Skeletal muscle satellite cell (primary cell): ENCODE results near the gene ITPR3.

Experiments used
- H3K27me3 ChIP-seq: 2 replicates; pipeline ENCODE4 v1.7.0; 2013; ENCODE audit warnings: low read length; ENCODE audit not compliant: control insufficient read depth, insufficient read depth
- H3K36me3 ChIP-seq: 2 replicates; pipeline ENCODE4 v1.7.0; 2013; ENCODE audit warnings: mild to moderate bottlenecking, control low read depth, low read length; ENCODE audit not compliant: insufficient read depth
- H3K4me1 ChIP-seq: 2 replicates; pipeline ENCODE4 v1.7.0; 2013; ENCODE audit warnings: low read length; ENCODE audit not compliant: control insufficient read depth, insufficient read depth
- H3K4me2 ChIP-seq: 2 replicates; pipeline ENCODE4 v1.7.0; 2013; ENCODE audit warnings: mild to moderate bottlenecking, low read length
- H3K4me3 ChIP-seq: 2 replicates; pipeline ENCODE4 v1.7.0; 2013; ENCODE audit warnings: low read length
- H3K9ac ChIP-seq: 2 replicates; pipeline ENCODE4 v1.7.0; 2013; ENCODE audit warnings: mild to moderate bottlenecking, low read depth, low read length, moderate library complexity
- H3K9me3 ChIP-seq: replicated peaks from 2 replicates; pipeline ENCODE4 v1.7.0; 2013; ENCODE audit warnings: mild to moderate bottlenecking, control low read depth, low read length

ITPR3 gene

DNA sequence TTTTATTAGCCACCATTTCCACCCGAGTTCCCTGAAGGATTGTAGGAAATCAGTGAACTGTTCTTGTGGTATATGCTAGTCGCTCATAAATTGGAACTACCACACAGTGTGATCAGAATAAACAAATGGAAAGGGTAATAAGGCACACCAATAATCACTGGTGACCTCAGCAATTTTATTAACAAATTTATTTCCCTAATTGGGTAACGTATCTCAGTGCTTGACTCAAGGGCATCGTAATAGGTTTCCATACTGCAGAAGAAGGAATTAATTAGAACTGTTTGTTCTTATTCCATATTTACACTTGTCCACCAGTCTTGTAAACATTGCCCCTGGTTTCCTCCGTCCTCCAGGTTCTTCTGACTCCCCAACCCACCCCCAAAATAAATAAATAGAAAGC lies 100.4 kb downstream of the ITPR3 start:
- Histone ChIP-seq H3K4me3 (no peak overlapping the region), H3K36me3 (peaks cover 12% of the 10 kb centered on the region)

DNA sequence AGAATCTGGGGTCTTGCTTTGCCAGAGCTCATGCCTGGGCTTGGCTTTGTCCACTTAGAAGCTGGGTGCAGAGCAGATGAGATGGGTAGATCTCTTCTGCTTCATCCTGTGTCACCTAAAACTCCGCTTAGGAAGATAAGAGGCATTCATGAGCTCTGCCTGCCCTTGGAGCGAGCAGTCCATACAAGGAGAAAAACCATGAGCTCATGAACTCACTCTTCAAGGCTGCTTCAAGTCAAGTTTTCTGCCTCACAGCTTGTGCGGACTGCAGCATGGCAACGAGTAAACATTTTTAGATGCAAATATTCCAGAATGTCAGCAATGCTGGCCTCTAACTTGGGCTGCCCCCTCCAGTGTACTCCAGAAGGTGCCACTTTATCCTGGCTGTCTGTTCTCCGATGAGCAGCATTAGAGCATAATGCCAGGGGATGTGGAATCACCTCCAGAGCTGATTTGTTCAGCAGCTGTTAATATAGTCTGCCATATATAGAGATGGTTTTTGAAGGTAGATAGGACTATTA lies 101.0 kb downstream of the ITPR3 start:
- Histone ChIP-seq H3K4me2 (no peak overlapping the region), H3K9ac (no peak overlapping the region), H3K4me3 (no peak overlapping the region), H3K27me3 (no peaks in the 10 kb centered on the region), H3K4me1 (peaks cover 10% of the 10 kb centered on the region), H3K36me3 (peaks cover 16% of the 10 kb centered on the region), H3K9me3 (no peaks in the 10 kb centered on the region)

More for the DNA sequence above, 100.4 kb downstream of the ITPR3 start:
- H3K9me3 ChIP-seq, result no peaks in the 10 kb centered on the region
- H3K27me3 ChIP-seq, result no peaks in the 10 kb centered on the region
- H3K4me2 ChIP-seq, result no peak overlapping the region
- peaks cover 10% of the 10 kb centered on the region for H3K4me1 ChIP-seq
- no peak overlapping the region for H3K9ac ChIP-seq

DNA sequence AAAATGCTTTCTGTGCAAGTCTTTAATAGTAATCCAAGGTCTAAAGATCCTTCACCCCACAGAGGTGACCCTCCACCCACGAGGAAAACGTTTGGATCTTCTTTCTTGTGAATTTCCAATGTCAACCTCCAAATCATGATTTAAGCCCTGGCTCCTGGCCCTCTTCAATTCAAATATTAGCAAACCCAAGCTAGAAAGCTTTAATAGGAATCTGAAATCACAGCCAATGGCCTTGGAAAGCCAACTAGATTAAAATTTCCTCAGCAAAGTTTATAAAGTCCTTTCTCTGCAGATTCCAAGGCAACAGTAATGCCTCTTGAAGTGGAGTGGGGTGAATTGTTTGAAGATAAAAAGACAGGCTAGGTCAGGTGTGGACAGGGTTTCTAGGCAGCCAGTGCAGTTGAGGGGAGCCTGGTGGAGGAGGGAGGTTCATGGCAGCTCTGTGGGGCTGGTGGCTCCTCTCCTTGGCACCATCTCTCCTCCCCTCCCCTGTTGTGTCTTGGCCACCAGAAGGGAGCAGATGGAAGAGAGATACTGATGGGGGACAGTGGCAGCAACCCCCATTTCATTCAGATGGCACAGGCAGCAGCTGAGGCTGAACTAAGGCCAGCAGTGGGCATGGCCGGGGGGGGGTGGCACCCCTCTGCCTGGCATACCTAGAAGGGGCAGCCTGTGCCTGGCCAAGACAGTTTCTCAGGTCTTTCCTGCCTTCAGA lies 102.4 kb downstream of the ITPR3 start:
- H3K4me3 ChIP-seq, result no peak overlapping the region
- H3K9ac ChIP-seq, result no peak overlapping the region
- H3K36me3 ChIP-seq, result peaks cover 19% of the 10 kb centered on the region
- no peaks in the 10 kb centered on the region for H3K27me3 ChIP-seq
- H3K9me3 ChIP-seq, result no peaks in the 10 kb centered on the region
- H3K4me2 ChIP-seq, result no peak overlapping the region
- peaks cover 2% of the 10 kb centered on the region for H3K4me1 ChIP-seq

DNA sequence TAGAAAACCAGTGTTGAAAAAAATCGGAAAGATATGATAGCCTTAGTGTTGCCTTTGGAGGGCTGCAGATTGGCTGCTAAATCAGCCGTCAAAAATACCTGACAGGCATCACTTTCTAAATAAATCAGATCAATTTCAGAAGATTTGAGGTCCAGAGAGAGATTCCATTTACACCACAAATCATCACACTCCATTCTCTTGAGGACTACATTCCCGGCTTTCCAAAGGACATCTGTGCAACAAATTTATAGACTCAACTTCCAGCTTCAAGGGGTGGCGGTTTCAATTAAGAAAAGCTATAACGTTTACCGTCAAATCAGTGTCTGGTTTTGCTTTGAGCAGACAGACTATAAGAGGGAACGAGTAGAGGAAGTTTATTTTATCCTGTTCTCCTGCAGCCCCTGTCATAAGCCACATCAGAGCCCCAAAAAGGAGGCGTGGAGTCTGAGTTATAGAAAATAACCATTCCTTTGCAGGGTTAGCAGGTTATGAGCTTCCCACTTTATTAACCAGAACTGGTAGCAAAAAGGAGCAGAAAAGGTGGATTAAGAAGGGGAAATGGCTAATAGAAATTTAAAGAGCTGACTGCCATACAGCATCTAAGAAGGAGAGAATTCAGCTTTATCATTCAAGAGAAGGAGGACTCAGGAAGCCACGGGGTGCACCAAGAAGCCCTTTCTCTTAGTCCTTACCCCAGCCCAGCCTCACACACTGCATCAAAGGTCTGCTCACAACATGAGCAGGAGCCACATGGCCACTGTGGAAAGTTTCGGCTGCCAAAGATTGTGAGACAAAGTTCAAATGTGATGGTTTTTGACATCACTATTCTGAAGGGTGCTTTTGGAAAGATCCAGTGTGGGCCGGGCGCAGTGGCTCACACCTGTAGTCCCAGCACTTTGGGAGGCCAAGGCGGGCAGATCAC lies 103.2 kb downstream of the ITPR3 start:
- Histone ChIP-seq H3K9ac (no peak overlapping the region), H3K4me2 (no peak overlapping the region), H3K27me3 (no peaks in the 10 kb centered on the region), H3K36me3 (peaks cover 26% of the 10 kb centered on the region), H3K4me1 (no peaks in the 10 kb centered on the region), H3K9me3 (no peaks in the 10 kb centered on the region), H3K4me3 (no peak overlapping the region)

DNA sequence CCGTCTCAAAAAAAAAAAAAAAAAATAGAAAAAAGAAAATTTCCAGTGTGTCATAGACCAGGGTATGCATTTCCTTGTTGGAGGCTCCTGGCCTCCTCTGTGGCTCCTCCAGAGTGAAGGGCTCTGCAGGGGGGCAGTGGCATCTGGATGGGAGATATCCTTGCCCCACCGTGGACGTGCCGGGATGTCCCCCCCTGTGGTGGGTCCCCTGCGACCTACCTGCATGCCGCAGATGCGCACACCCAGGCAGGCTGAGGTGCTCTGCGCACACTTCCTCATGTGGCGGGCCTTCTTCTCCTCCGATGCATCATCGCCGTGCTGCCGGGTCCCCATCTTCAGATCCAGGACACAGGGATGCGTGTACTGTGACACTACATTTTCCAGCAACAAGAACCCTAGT lies 104.1 kb downstream of the ITPR3 start:
- Histone ChIP-seq H3K4me3 (no peak overlapping the region), H3K9ac (no peak overlapping the region), H3K4me2 (no peak overlapping the region), H3K27me3 (no peaks in the 10 kb centered on the region), H3K9me3 (no peaks in the 10 kb centered on the region), H3K4me1 (no peaks in the 10 kb centered on the region), H3K36me3 (peaks cover 26% of the 10 kb centered on the region)

DNA sequence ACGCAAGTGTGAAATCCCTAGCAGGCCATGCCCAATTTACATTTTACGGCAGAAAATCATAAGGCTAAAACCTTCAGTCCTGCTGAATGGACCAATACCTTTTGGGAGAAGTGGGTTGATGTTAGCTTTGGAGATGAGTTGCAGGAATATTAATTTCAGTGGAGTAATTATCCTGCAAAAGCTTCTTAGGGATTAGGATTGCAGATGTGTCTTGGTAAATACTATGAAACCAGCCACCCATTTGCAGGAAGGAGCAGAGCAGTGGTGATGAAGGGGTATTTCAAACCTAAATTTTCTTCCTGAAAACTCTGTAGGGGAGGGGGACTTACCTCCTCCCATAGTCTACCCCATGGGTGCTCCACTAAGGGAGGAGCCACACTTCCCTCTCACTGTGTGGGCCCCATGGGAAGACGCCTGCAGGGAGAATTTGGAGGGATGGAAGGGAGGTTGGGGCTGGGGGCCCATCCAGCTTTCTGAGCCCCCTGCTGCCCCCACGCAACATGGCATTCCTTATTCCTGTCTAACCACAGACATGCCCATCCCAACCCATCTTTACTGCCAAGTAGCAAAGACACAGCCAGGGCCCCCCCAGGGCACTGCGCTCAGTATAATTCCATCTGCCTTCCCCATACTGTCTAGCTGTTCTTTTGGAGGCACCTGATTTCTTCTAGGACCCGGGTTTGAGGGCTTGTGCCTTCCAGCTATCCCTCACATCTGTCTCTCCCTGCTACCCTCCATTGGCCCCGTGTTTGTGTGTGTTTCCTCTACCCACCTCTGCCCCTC lies 105.0 kb downstream of the ITPR3 start:
- H3K9ac ChIP-seq, result no peak overlapping the region
- H3K36me3 ChIP-seq, result peaks cover 32% of the 10 kb centered on the region
- no peak overlapping the region for H3K4me3 ChIP-seq
- H3K9me3 ChIP-seq, result no peaks in the 10 kb centered on the region
- no peaks in the 10 kb centered on the region for H3K4me1 ChIP-seq
- no peak overlapping the region for H3K4me2 ChIP-seq
- no peaks in the 10 kb centered on the region for H3K27me3 ChIP-seq

DNA sequence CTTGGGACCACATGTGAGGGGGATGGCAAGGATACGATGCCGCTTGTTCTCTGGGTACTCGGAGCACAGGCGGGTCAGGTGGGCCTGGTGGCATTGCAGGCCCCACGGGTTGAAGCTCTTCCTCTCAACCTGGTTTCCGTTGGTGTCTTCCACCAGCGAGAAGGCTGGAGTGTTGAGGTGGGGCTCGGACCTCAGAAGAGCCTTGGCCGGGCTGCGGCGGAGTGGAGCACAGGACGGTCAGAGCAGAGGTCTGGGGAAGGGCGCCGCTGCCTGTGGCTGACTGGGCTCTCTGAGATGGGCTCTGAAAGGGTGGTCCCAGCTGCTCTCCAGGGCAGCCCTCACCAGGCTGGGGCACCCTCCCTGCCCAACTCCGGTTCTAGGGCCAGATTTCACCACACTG lies 105.6 kb downstream of the ITPR3 start:
- H3K36me3 ChIP-seq, result peaks cover 38% of the 10 kb centered on the region
- no peak overlapping the region for H3K4me3 ChIP-seq
- H3K4me2 ChIP-seq, result no peak overlapping the region
- no peaks in the 10 kb centered on the region for H3K4me1 ChIP-seq
- no peak overlapping the region for H3K9ac ChIP-seq
- H3K9me3 ChIP-seq, result no peaks in the 10 kb centered on the region
- no peaks in the 10 kb centered on the region for H3K27me3 ChIP-seq

DNA sequence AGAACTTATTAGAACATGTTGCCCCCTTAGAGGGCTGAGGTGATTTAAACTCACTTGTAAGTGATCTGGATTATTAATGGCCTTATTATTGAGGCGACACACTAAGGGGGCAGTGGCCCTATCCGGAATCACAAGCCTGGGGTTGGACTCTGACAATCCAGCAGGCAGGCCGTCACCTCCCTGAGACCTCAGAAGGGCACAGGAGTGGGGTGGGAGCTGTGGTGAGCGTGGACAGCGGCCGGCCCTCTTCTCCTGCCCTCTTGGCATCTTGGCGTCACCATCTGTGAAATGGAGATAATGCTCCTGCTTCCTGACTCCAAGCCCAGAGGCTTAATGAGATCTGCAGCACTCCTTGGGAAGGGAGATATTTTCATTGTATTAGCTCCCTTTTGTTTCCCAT lies 106.0 kb downstream of the ITPR3 start:
- H3K36me3 ChIP-seq, result peaks cover 40% of the 10 kb centered on the region

DNA sequence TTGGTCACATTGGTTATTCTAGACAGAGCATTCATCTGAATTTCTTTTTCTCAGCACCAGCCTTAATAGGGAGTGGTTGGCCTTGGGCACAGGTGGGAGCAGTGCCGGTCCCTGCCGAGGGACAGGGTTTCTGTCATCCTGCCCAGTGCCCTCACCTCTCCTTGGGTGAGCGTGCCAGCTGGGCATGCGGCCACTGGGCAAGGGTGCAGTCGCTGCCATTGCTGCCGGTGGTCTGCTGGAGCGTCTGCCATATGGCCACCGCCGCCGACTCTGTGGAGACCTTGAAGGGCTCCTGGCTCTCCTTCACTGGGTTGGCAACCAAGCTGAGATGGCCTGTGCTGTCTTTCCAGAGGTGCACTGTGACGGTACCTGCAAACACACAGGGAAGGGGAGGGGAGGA lies 106.8 kb downstream of the ITPR3 start:
- Histone ChIP-seq H3K4me1 (peaks cover 3% of the 10 kb centered on the region), H3K27me3 (no peaks in the 10 kb centered on the region), H3K4me2 (no peak overlapping the region), H3K9me3 (no peaks in the 10 kb centered on the region), H3K36me3 (peaks cover 42% of the 10 kb centered on the region), H3K9ac (no peak overlapping the region), H3K4me3 (no peak overlapping the region)

More for the DNA sequence above, 106.0 kb downstream of the ITPR3 start:
- Histone ChIP-seq H3K4me1 (no peaks in the 10 kb centered on the region), H3K4me3 (no peak overlapping the region), H3K27me3 (no peaks in the 10 kb centered on the region), H3K9me3 (no peaks in the 10 kb centered on the region), H3K4me2 (no peak overlapping the region), H3K9ac (no peak overlapping the region)

DNA sequence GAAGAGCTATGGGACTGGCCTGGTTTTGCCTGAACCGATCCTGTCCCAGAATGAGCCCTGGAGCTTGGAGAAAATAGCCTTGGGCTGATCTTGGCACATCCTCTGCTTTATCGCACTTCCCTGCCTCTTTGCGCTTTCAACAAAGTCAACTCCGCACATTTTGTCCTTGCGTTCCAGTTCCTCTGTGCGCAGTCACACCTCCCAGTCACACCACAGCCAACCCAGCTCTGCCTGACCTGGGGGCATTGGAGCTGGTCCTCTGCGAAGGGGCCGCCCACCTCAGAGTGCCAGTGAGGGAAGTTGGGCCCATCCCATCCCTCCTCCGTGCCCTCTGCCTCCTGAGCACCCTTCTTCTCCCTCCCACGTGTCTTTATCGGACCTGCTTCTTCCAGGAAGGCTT lies 107.3 kb downstream of the ITPR3 start:
- Histone ChIP-seq H3K36me3 (peaks cover 47% of the 10 kb centered on the region), H3K9ac (no peak overlapping the region), H3K9me3 (no peaks in the 10 kb centered on the region), H3K4me1 (peaks cover 7% of the 10 kb centered on the region), H3K4me3 (no peak overlapping the region), H3K4me2 (no peak overlapping the region), H3K27me3 (no peaks in the 10 kb centered on the region)

DNA sequence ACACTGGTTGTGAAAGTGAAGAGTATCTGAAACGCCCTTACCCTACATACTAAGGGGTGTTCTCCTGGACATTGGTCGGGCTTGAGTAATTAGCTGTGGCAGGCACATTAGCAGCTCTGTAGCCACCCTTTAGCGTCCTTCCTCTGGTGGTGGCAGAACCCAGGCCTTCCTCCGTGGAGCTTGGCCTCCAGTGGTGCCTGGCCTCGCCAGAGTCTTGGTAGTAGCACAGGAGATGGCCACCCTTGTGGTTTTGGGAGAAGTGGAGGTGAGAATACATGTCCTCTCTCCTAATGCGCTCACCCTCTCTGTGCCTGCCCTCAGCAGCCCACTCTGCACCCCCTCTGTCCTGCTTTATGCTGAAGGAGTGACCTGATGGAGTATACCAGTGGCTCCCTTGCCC lies 107.9 kb downstream of the ITPR3 start:
- no peak overlapping the region for H3K4me2 ChIP-seq

More for the DNA sequence above, 107.9 kb downstream of the ITPR3 start:
- peaks cover 7% of the 10 kb centered on the region for H3K4me1 ChIP-seq
- no peaks in the 10 kb centered on the region for H3K9me3 ChIP-seq
- H3K27me3 ChIP-seq, result no peaks in the 10 kb centered on the region
- no peak overlapping the region for H3K9ac ChIP-seq
- H3K36me3 ChIP-seq, result peaks cover 50% of the 10 kb centered on the region
- no peak overlapping the region for H3K4me3 ChIP-seq
